ENCODE measurements around the gene SHPK. TPM values are rescaled to one million over a fixed set of nuclear protein-coding genes. Genes with fewer than 3 reads are reported as not detected.

SHPK gene
- total RNA-seq, 1 donor: 8.3 TPM

- no peaks in the 10 kb centered on the region for H3K4me1 ChIP-seq (ENCODE audit: insufficient read depth, low read length)
Measured at GRCh38 chr17:3559270-3559645, 76.8 kb downstream of the SHPK start.

GRCh38 chr17:3558603-3559269 lies 77.3 kb downstream of the SHPK start:
- H3K4me2 ChIP-seq (ENCODE audit: insufficient read depth, low read length): no peak overlapping the region
- H3K9me3 ChIP-seq (ENCODE audit: low read depth, low read length): no peaks in the 10 kb centered on the region
- H2AFZ ChIP-seq (ENCODE audit: low read length): peak overlapping the region; percentile 41
- no peak overlapping the region for H3K27ac ChIP-seq (ENCODE audit: low read depth, low read length)
- peak; percentile 86 for DNase-seq (ENCODE audit: insufficient read length, low spot score, missing footprints)
- TF ChIP-seq CTCF (IDR thresholded peaks at IDR 0.05; ENCODE audit: extremely low read depth, low read depth, low read length): no peak
- no peaks in the 10 kb centered on the region for H3K79me2 ChIP-seq (ENCODE audit: insufficient read depth, low read length)
- H3K36me3 ChIP-seq (ENCODE audit: insufficient read depth, low read length): no peaks in the 10 kb centered on the region
- H4K20me1 ChIP-seq (ENCODE audit: insufficient read depth, low read length): no peaks in the 10 kb centered on the region
- H3K4me1 ChIP-seq (ENCODE audit: insufficient read depth, low read length): no peaks in the 10 kb centered on the region
- H3K27me3 ChIP-seq (ENCODE audit: insufficient read depth, low read length): no peaks in the 10 kb centered on the region
- H3K4me3 ChIP-seq (ENCODE audit: insufficient read depth, low read length): no peak overlapping the region

More at GRCh38 chr17:3559270-3559645, 76.8 kb downstream of the SHPK start:
- H3K4me2 ChIP-seq (ENCODE audit: insufficient read depth, low read length): no peak overlapping the region
- no peak overlapping the region for H2AFZ ChIP-seq (ENCODE audit: low read length)
- DNase-seq (ENCODE audit: insufficient read length, low spot score, missing footprints): peak; percentile 63
- H3K9me3 ChIP-seq (ENCODE audit: low read depth, low read length): no peaks in the 10 kb centered on the region
- H3K79me2 ChIP-seq (ENCODE audit: insufficient read depth, low read length): no peaks in the 10 kb centered on the region
- no peak overlapping the region for H3K4me3 ChIP-seq (ENCODE audit: insufficient read depth, low read length)
- TF ChIP-seq CTCF (IDR thresholded peaks at IDR 0.05; ENCODE audit: extremely low read depth, low read depth, low read length): no peak
- H3K27me3 ChIP-seq (ENCODE audit: insufficient read depth, low read length): no peaks in the 10 kb centered on the region
- H3K36me3 ChIP-seq (ENCODE audit: insufficient read depth, low read length): no peaks in the 10 kb centered on the region
- no peaks in the 10 kb centered on the region for H4K20me1 ChIP-seq (ENCODE audit: insufficient read depth, low read length)
- no peak overlapping the region for H3K27ac ChIP-seq (ENCODE audit: low read depth, low read length)

Other genes with a start within 250 kb of the SHPK start
- not detected in 2 replicates for gene OR3A2, start 249.9 kb downstream of the SHPK start, total RNA-seq
- gene OR1E1, start 237.8 kb downstream of the SHPK start, total RNA-seq: not detected in 2 replicates
- gene OR3A3, start 224.9 kb downstream of the SHPK start, total RNA-seq: not detected in 2 replicates
- under 0.01 TPM in 1 of 2 replicates, not detected in the other for gene OR1E2, start 202.4 kb downstream of the SHPK start, total RNA-seq
- 0.29 and 2.2 TPM in 2 replicates for gene SPATA22, start 164.4 kb downstream of the SHPK start, total RNA-seq
- gene ASPA, start 160.3 kb downstream of the SHPK start, total RNA-seq: 0.36 and 0.59 TPM in 2 replicates
- 0.29 and 0.36 TPM in 2 replicates for gene TRPV3, start 78.4 kb downstream of the SHPK start, total RNA-seq
- gene TRPV1, start 26.8 kb downstream of the SHPK start, total RNA-seq: 2.4 and 2.5 TPM in 2 replicates
- gene CTNS, start 510 bp upstream of the SHPK start, total RNA-seq: 34.7 and 46.0 TPM in 2 replicates
- gene TAX1BP3, start 32.3 kb upstream of the SHPK start, total RNA-seq: 149 and 164 TPM in 2 replicates
- gene EMC6, start 32.6 kb upstream of the SHPK start, total RNA-seq: 12.7 and 13.8 TPM in 2 replicates
- 0.36 TPM in 1 of 2 replicates, not detected in the other for gene P2RX5, start 59.9 kb upstream of the SHPK start, total RNA-seq
- 1.4 and 1.5 TPM in 2 replicates for gene HASPIN, start 87.7 kb upstream of the SHPK start, total RNA-seq
- gene ITGAE, start 164.9 kb upstream of the SHPK start, total RNA-seq: 10.5 and 12.4 TPM in 2 replicates
- gene NCBP3, start 210.0 kb upstream of the SHPK start, total RNA-seq: 21.4 and 24.2 TPM in 2 replicates